GM15510 (cell line): ENCODE results near the gene MATCAP1.

Experiments
- POLR2A ChIP-seq: IDR thresholded peaks from 3 replicates; pipeline ENCODE4 v1.6.1; 2011; ENCODE audit warnings: borderline replicate concordance; ENCODE audit not compliant: insufficient read length; ENCODE audit errors: extremely low read depth

MATCAP1 gene

DNA sequence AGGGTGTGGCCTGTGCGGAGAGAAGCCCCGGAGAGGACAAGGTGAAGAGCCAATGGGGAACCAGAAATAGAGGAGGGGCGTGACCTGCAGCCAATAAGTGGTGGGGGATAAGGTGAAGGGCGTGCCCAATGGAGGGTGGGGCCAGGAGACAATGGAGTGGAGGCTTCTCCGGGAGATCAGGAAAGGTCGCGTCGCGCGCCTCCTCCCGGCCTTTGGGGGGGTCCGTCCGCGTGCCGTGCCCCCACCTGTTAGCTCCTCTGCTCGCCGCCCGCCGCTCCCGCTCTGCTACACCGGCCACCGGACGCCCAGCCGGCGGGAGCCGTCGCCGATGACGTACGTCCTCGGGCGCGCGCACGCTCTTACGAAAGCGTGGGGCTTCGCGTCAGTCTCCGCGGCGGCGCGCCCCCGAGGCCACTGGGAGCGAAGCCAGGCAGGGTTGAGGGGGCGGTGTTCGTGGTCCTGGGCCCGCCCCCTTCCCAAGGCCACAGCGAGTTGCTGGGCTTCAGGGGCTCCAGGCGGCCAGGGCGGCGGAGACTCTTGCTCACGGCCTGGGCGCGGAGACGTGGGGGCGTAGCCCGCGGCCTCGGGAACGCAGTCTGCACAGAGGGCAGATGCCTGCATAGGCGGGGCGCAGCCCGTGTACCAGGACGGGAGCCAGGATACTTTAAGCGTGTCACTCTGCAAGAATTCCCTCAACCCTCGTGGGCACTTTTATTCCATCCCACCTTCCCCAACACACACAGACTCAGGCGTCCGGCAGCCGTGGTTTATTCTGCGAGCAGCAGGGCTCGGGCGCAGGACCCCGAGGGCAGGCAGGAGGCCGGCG, at the start of gene MATCAP1:
Gene MATCAP1 (minus strand): TSS at position 337 of the 826 bp plus-strand sequence. CDS start 3,353 bp downstream, outside the sequence.
- peak; percentile 51 for TF ChIP-seq POLR2A

DNA sequence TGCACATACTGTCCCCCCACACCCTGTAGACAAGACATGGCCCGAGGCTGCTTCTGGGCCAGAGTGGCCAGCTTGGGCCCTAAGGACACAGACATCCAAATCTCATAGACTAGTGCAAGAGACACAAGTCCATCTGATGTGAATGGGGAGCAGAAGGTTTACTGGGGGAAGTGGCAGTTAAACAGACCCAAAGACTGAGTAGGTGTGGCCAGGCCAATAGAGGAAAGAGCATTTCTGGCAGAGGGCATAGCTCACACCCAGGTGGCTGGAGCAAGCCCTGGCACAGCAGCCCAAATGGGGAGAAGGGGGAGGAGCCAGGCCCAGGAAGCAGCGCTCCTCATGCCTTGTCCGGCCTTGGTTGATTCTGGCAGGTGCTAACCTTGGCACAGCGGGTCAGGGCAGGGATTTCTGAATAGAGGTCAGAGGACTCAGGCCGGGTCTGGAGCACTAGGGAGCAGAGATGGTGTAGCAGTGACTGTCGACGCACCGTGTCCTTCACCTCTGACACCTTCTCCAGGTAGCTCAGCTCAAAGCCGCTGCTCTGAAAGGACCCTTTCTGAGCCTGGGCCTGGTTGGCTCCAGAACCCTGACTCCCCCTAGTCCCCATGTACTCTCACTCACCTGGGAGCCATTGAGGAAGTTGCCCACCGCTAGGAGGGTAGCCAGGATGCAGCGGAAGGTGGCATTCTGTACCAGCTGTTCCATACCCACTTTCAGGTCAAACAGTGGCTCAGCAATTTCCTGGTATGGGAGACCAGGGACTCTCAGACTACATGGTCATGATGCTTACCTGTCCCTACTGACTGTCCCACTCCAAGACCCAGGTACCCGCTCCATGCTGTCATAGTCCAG, 47.3 kb upstream of the MATCAP1 start:
- TF ChIP-seq POLR2A = peak; percentile 15

DNA sequence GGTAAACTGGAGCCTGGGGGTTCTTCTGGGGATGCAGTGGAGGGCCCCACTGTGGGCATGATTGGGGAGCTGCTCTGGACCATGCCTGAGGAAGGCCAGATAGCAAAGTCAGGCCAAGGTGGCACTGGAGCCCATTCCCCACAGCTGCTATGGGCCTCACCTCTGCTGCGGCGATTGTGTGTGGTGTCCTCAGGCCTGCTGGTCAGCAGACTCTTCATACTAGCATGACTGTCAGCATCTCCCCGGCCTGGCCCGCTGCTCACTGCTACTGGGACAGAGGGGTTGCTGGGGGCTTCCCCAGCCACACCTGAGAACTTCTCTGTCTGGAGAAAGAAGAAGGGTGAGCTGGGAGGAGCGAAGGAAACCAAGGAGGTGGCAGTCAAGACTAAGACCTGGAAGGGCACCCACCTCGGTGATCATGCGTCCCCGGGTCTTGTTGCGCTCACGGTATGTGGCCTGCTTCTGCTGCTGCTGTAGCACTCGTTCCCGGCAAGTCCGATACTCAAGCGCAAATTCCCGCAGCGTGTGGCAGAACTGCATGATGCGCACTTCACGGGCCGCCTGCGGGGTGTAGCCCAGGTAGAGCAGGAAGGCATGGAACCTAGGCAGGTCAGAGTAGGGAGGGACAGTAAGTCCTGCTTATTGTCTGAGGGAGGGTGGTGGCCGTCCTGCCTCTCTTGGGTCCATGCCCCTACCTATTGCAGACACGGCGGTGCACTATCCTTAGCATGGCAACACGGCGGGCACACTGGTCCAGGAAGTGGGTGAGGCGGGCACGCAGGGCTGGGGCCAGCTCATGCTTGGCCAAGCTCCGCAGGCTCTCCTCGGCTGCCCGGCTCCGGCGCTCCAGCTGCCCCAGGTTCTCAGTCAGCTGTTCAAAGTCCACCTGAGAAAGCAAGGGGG, 46.4 kb upstream of the MATCAP1 start:
- TF ChIP-seq POLR2A = no peak

DNA sequence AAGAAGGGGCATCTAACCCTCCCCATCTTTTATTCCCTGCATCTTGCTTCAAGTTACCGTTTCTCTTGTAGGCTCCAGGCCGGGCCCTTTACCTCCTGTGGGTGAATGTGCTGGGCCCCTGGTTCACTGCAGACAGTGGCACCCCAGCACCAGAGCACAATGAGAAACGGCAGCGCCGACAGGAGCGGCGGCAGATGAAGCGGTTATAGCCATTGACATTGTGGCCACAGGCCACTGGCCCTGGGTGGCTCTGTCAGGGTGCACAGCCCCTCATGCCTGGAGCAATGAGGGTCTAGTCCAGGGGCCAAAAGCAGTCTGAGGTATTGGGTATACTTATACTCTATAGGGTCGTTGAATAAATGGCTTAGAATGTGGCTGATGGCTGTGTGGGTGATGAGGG, 45.1 kb upstream of the MATCAP1 start:
- TF ChIP-seq POLR2A = no peak

- peak; percentile 5 for TF ChIP-seq POLR2A
These were observed 44.4 kb upstream of the MATCAP1 start for GRCh38 chr16:67228034-67228785.

GRCh38 chr16:67227567-67227921, 43.8 kb upstream of the MATCAP1 start:
- no peak for TF ChIP-seq POLR2A

GRCh38 chr16:67226804-67227566, 43.2 kb upstream of the MATCAP1 start, which contains the start of gene TMEM208:
Gene TMEM208, plus strand, starts transcription at chr16:67227130. Its CDS starts 89 bp downstream, at chr16:67227219.
- peak; percentile 66 for TF ChIP-seq POLR2A

GRCh38 chr16:67226295-67226803, 42.6 kb upstream of the MATCAP1 start:
- no peak for TF ChIP-seq POLR2A

DNA sequence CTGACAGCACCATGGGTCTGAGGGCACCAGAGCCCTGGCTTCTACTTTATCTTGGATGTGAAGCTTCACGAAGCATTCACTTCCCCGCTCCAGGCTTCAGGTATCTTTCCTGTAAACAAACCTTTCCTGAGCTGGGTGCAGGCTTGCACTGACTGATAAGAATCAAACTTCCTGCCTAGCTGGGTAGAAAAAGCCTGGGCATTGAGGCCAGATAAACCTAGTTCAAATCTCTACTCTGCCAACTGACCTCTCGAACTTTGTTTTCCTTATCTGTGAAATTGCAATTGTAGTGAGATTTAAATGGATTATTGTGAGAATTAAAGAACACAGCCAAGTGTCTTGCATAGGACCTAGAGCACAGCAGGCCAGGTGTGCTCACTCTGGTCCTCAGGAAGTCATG, 40.2 kb upstream of the MATCAP1 start:
- no peak for TF ChIP-seq POLR2A

GRCh38 chr16:67216612-67217490, 33.1 kb upstream of the MATCAP1 start:
- no peak for TF ChIP-seq POLR2A

DNA sequence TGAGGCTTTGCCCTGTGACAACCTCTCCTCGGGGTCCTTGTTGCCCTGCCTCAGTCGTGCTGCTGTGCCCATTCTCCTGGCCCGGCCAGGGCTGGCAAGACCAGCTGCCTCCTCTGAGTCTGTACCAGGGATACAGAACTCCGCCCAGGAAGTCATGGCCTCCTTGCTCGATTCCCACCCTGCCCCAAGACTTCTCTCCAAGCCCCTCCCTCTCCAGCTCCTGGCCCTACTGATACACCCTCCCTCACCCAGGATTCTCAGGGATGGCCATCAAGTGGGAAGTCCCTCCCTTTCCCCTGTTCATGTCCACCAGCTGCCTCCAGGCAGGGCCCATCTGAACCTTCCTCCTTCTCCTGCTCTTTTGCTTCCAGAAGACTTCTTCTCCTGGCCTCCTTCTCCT, 31.9 kb upstream of the MATCAP1 start:
- no peak for TF ChIP-seq POLR2A
